Stimulated activated CD4-positive, alpha-beta T cell treated with anti-CD3 and anti-CD28 coated beads, Interleukin-4, amount 100 ng/mL, for 48 hours (primary cell): Measurements from ENCODE around the gene ACACA.
"Not testable (repeated sequence)": the region's sequence is repeated elsewhere in the genome, so short reads cannot be mapped to it uniquely, and the experiment has no call there.

ENCODE experiments used
- DNase-seq, 2 donors: peaks; one replicate each; pipeline ENCODE4 v3.0.0-alpha.2; 2020; ENCODE audit warnings: low read depth in 2 of 2

ACACA gene

DNA sequence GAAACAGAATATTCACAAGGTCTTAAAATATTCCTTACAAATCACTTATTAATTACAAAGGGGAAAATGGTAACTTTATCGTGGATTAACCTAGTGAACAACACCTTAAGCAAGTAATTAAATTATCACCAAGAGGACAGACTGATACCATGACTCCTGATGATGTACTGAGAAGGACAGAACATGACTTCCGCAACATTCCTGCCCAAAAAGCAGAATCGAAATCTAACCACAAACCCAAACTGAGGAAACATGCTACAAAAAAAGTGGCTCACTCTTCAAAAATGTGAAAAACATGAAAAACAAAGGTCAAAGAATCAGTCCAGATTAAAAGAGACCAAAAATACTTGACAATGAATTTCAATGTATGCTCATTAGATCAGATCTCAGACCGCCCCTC lies 306.4 kb downstream of the ACACA start:
- DNase-seq: no peak

DNA sequence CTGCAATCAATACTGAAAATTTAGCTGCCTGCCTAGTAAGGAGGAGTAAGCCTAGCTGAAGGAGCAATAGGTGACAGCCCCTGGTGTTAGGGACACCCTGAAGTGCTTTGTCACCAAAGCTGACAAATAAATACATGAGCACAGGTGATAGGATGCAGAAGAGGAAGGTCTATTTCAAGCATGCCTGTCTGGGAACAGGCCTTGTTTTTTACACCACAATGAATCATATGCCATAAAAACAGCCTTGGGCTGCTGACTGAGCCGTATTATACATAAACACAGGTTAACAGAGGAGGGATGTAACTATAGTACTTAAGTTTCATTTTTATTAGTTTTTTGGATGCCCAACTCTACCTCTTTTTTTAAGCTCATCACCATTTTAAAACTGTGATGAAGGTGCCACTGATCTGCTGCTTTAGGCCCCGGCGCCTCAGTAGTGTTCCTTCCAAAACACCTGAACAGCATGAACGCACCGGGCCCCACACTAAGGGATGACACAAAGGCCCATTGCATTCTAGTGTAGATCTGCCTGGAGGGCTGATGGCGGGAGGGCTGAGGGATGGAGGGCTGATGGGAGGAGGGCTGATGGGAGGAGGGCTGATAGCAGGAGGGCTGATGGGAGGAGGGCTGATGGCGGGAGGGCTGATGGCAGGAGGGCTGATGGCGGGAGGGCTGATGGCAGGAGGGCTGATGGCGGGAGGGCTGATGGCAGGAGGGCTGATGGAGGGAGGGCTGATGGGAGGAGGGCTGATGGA lies 307.5 kb downstream of the ACACA start:
- DNase-seq: no peak

DNA sequence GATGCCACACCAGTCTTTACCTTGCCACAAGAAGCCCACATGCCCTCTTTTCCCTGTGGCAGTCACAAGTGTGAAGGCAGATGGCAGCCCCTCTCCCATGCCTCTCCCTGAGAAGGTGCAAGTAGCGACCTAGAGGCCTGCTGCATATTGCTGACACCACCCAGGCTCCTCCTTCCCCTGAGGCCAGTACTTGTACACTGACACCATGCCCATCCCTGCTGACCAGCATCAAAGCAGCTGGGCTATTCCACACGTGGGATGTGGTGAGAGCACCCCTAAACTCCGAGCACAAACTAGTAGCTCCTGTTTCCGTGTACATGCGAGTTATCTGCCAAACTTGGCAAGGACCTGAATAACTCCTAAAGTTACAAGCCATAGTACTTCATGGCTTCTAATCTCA lies 308.5 kb downstream of the ACACA start:
- DNase-seq: no peak

DNA sequence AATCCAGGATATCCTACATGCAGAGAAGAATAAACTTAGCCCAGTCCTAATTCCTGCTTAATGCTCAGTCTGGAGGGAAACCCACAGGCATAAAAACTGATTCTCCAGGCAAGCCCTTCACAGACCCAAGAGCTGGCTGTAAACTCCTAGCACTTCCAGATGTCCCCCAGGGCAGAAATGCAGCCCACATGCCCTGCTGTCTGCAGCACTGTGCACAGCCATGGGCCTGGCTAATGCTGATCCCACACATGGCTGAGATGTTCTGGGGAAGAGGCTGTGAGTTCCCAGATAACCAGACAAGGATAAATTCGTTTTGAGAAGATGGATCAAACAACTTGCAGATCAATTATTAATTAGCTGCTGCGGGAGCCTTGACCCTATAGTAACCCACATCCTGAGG lies 309.5 kb downstream of the ACACA start:
- no peak for DNase-seq

DNA sequence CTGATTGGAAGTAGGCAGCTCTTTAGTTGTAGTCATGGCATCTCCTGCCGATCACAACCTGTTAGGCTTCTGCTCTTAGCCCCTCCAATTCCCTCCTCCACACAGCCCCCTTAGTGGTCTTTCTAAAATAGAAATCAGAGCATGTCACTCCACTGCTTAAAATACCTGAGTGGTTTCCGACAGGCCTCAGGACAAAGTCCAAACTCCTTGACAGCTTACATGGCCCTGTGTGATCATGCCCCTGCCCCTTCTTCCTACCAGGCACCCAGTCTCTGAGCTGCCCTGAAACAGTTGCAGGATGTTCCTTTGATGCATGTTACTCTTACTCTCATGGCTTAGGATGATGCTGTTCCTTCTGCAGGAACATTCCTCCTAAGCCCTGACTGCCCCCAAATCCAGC lies 310.6 kb downstream of the ACACA start:
- DNase-seq: no peak

DNA sequence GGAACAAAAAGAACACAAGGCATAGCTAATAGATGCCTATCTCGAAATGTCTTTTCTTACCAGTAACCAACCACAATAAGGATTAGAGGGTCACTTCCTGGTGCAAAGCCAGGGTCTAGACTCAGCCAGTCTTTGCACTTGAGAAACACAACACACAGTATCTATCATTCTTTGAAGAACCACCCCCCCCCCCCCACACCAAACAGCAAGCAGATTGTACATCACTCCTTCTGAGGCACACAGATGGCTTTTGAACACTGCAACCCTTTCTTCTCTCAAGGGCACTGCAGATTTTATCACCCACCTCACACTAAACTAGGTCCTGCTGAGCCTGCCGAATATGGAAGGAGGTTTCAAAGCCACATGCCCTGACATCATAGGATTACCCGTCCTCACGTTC lies 312.2 kb downstream of the ACACA start:
- DNase-seq: no peak

DNA sequence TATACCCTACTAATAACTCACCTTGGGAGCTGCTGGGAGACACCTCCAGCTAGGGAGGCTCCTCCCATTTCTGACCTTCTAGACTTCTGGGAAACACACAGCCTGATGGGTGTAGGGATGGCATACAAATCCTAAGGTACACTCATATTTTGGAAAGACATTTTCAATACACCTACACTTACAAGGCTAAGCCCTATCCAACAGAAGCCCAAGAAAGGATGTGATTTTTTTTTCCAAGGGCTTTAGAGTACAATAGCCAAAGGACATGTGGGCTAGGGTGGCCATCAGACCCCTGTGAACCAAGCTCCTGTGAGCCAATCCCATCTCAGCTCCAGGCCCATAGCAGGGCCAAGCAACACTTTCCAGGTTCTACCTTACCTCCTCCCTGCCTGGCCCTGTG lies 313.9 kb downstream of the ACACA start:
- DNase-seq: no peak

DNA sequence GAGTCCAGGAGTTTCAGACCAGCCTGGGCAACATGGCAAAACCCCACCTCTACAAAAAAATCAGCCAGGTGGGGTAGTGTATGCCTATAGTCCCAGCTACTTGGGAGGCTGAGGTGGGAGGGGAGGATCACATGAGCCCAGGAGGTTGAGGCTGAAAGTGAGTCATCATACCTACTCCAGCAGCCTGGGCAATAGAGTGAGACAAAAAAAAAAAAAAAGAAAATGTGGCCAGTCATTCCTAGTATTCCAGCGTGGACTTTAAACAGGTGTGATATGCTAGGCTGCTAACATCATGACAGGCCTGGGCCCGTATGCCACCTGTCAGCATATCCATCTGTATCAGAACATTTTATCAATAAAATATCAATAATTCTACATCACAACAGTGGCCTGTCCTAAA lies 314.6 kb downstream of the ACACA start:
- no peak for DNase-seq

DNA sequence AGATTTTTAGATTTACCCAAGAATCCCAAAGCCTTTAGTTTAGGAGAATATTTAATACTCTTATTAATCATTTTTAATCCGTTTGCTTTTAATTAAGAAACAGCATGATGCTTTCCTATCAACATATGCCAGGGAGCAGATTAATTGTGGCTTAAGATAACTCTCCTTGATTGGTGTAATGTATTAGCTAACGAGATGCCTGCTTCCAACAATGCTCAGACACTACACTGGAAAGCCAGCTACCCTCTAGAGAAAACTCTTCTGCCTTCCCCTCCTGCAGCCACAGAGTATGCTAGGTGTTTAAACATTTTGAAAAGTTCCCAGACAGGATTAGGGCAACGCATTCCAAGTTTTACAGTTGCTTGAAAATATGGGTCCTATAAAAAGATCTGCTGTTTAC lies 315.7 kb downstream of the ACACA start:
- no peak for DNase-seq

DNA sequence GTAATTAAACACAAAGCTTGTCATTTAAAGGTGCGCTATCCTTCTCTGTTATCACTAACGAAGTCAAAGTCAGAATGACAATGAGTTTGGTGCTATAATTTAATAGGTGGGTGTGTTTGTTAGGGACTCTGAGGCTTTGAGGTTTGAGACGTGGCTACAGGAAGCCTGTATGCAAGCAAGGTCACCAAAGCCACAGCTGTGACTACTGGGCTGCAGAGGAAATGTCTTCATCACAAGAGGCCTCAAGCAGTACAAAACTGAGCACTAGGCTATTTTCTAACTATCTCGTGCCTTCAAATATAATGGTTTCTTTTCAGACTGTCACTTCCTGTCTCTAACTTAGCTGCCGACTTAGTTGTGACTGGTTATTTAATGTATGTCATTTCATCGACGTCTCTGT lies 316.7 kb downstream of the ACACA start:
- peak in 1 of 2 donors; percentile 11 for DNase-seq

DNA sequence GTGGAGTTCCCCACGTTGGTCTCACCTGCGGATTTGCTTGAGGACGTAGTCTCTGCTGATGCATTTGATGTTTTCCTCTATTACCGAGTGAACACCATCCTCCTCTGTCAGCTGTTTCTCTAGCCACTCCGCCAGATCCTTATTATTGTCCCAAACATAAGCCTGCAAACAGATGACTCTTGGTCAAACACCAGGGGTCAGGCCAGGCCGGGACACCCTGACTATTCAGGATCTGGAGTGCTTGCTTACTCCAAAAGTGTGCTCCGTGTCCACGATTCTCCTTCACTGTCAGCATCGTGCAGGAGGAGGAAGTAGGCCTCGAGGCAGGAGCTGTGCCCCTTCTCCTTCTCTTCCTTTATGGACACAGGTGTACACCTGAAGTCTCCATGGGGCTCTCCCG lies 317.7 kb downstream of the ACACA start:
- no peak for DNase-seq

DNA sequence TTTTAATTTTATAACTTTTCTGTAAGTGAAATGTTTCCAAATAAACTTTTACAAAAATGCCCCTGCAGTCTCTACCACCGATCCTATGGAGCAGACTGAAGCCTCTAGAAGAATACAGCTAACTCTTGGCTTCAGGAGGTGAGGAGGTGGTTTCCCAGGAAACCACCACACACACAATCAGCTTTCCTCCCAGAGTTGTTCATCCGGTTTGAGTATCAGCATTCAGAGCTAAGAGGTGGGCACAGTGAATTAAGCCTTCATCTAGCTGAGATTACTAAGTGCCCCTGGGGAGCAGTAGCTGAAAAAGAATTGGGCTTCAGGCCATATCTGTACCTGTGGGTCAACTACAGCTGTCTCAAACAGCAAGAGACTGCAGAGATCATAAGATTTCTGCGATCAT lies 318.2 kb downstream of the ACACA start:
- DNase-seq: no peak

DNA sequence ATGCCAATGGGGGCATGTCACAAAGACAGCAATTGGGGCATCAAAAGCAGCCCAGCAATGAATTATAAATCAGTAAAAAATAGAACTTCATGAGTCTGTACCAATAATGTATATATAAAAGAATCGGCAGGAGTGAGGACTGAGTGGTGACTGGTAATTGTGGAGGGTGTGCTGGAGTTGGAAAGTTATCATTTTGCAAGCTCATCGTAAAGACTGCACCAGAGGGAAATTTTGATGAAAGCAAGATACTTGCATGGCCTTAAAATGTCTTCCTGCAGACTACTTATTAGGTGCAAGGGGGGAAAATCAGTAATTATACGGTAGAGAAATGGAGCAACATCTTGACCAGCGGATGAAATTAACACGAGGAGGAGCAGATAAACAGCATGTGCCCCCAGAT lies 319.0 kb downstream of the ACACA start:
- DNase-seq: no peak

DNA sequence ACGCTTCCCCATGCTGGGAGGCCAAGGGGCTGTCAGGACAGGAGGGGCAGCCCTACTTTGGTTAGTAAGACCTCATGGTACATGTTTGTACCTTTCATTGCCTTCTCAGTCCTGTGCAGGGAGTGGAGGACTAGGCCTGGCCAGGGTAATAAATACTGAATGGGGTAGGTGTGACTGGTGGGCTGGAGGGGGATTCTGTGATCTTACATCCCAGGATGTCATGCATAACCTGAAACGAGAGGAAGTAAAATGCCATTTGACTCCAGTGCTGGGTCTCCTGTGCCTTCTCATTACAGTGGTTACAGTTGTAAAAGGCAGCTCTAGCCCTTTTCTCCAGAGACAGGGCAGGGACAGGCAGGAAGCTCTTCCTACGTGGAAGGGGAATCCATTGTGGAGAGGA lies 319.7 kb downstream of the ACACA start:
- DNase-seq: no peak

DNA sequence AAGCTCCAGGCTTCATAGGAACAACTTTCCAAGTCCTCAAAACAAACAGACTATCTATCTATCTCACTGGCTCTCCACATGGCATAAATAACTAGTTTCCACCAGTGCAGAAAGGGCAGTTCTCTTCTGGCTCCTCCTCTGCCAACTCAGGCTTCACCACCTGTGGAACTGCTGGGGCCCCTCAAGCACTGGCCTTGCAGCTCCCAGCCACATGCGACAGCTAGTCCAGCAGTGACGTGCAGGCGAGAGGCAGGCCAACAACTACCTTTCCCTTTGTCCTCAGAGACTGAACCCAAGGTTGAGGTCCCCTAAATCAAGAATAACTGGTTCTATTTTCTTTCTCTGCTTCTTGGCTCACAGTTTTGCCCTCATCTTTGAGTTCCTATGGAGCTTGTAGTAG lies 320.3 kb downstream of the ACACA start:
- DNase-seq: no peak

DNA sequence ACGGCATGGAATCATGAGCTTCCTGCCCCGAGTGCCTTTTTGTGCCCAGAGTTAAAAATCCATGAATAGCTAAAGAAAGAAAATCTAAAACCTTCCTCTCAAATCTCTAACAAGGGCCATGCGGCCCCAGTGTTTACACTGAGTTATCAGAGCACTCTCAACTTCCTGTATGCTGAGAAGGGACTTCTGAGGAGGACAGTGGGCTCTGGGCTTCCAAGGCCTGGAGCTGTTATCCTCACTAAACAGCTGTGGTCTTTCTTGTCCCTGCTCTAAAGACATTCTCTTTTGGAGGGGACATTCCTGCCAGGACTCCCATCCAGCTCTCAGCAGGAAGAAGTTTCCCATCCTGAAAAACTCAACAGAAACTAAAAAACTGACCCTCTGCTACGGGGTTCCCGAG lies 322.3 kb downstream of the ACACA start:
- no peak for DNase-seq

DNA sequence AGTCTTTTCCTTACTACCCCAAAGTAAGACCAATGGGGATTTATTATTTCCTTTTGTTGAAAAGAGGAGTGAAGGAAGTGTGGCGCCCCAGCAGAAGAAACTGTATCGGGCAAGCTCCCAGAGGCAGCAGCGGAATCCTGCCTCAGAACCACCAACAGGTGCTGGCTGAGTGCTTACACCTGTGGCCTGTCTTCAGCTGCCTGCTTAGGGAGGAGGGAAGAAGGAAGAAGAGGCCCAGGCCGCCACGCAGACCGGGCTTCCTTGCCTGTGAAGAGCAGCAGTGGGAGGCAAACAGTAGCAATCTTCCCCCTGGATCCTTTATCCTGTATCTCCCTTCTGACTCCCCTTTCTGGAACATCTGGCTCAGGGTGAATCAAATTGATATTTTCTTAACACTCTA lies 323.2 kb downstream of the ACACA start:
- DNase-seq: no peak

DNA sequence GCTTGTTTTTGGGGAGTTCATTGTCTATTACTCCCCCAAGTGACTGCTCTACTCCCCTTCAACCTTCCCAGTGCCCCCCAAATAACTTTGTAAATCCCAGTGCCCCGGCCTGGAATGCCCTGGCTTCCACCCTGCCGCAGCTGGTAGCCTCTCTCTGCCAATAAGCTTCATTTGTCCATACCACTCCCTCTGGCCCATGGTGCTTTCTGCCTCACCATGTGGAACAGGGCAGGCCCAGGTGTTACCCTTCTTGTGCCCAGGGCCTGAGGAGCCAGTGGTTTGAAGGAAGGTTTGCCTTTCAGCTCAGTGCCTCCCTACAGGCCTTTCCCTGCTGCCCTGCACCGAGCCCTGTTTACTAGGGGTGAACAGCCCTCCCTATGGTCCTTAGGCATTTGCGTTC lies 323.7 kb downstream of the ACACA start:
- DNase-seq: no peak

DNA sequence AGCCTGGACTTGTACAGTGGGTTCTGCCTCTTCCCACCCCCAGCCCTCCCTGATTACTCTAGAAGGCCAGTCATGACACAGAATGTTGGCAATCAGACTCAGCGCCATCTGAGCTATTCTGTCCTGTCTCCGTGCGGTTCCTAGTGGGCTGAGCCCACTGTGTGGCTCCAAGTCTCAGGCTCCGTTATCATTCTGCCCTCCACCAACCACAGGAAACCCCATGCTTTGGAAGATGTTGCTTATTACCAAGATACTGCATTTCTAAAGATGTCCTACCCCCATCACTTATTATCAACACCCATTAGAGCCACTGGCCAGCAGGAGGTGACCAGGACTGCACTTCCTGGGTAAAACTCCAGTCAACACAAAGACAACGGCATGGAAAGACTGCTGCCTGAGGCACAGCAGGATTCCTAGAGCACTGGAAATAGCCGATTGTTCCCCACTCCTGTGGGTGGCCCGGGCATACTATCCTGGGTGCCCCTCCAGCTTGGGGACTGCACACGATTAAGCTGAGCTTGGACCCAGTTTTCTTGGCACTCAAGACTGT lies 324.2 kb downstream of the ACACA start:
- DNase-seq: no peak

DNA sequence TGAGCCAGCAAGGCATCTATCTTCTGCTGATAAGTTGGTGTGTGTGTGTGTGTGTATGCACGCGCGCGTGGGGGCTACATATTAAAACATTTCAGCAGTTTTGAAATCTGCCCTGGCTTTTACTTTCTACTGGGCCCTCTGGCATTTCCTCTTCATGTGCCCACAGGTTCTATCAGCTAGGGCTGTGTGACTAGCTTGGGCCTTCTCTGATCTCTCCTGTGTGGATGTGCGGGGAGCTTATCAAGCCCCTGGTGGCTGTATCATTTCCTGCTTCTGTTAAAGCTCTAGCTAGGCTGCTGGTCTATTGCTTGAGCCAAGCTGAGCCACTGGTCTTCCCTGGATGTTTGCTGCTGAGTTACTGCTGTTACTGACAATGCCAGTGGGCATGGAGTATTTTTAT lies 325.3 kb downstream of the ACACA start:
- no peak for DNase-seq

DNA sequence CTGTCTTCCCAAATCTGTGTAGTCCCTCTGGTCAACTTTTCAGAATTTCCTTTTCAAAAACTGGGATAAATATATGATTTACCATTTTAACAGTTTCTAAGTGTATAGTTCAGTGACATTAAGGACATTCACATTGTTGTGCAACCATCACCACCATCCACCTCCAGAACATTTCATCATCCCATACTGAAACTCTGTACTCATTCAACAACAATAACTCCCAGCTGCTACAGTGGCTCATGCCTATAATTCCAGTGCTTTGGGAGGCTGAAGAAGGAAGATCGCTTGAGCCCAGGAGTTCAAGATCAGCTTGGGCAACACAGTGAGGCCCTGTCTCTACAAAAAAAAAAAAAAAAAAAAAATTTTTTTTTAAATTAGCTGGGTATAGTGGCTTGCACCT lies 326.9 kb downstream of the ACACA start:
- DNase-seq: no peak

DNA sequence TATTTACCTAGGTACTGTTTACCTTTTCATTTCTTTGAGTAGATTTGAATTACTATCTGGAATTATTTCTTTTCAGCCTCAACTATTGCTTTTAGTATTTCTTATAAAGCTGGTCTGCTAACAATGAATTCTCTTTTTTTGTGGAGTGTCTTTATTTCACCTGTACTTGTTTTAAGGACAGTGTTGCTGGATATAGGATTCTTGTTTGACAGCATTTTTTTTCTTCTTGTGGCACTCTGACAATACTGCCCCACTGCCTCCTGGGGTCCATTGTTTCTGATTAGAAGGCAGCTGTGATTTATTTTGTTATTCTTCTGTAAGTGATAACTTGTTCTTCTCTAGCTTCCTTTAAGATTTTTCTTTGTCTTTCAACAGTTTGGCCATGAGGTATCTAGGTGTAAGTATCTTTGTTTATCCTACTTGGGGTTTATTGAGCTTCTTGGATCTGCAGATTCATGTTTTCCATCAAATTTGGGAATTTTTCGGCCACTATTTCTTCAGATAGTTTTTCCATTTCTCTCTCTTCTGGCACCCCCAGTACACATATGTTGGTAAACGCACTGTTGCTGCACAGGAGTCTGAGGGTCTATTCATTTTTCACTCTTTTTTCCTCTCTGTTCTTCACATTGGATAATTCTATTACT lies 327.4 kb downstream of the ACACA start:
- DNase-seq: no peak

DNA sequence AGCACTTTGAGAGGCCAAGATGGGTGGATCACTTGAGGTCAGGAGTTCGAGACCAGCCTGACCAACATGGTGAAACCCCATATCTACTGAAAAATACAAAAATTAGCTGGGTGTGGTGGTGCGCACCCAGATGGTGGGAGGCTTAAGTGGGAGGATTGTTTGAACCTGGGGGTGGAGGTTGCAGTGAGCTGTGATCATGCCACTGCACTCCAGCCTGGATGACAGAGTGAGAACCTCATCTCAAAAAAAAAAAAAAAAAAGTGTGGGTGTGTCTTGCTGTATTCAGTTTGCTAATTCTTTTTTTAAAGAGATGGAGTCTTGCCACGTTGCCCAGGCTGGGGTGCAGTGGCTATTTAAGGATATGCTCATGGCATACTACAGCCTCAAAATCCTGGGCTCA lies 333.2 kb downstream of the ACACA start:
- not testable (repeated sequence) for DNase-seq

DNA sequence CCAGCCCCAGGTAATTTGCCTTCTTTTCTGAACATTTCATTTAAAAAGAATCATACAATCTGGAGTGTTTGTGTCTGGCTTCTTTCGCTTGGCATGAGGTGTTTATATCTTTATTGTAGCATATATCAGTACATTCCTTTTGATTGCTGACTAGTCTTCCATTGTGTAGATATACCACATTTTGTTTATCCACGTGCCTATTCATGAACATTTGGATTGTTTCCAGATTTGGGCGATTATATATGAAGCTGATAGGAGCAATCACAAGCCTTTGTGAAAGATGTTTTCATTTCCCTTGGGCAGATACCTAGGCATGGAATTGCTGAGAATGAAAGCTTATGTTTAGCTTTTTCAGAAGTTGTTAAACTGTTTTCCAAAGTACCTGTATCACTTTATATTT lies 337.5 kb downstream of the ACACA start:
- DNase-seq: no peak
